Liver (tissue), 3 donors: ENCODE results near the gene QSOX1.

Source experiments
- ATF3 ChIP-seq: IDR thresholded peaks from 2 replicates; pipeline ENCODE4 v1.6.1; 2016; ENCODE audit warnings: antibody characterized with exemption
- CTCF ChIP-seq: fragments of 150-350 bp; IDR thresholded peaks from 2 replicates; pipeline ENCODE4 v1.5.1; 2017; ENCODE audit warnings: improper control_type of control experiment, low read depth, low read length; ENCODE audit not compliant: missing input control
- EGR1 ChIP-seq, 2 donors: IDR thresholded peaks; 2 replicates each; pipeline ENCODE4 v1.6.1; 2016 to 2018; ENCODE audit warnings: antibody characterized with exemption in 2 of 2, low read depth in 2 of 2
- FOXA1 ChIP-seq: IDR thresholded peaks from 2 replicates; pipeline ENCODE4 v1.6.1; 2016; ENCODE audit warnings: antibody characterized with exemption
- GABPA ChIP-seq, 2 donors: IDR thresholded peaks in 1 of 2; conservative IDR thresholded peaks in 1 of 2; 2 replicates each; pipeline ENCODE4 v1.6.1; 2016; ENCODE audit warnings: antibody characterized with exemption in 2 of 2, mild to moderate bottlenecking in 1 of 2, moderate library complexity in 1 of 2
- JUND ChIP-seq, 2 donors: IDR thresholded peaks; 2 replicates each; pipeline ENCODE4 v1.6.1; 2016; ENCODE audit warnings: antibody characterized with exemption in 2 of 2
- RAD21 ChIP-seq, 2 donors: IDR thresholded peaks; 2 replicates each; pipeline ENCODE4 v1.6.1; 2016; ENCODE audit warnings: antibody characterized with exemption in 2 of 2, mild to moderate bottlenecking in 2 of 2
- REST ChIP-seq: IDR thresholded peaks from 2 replicates; pipeline ENCODE4 v1.6.1; 2016; ENCODE audit warnings: antibody characterized with exemption, mild to moderate bottlenecking
- RXRA ChIP-seq, 2 donors: IDR thresholded peaks; 2 replicates each; pipeline ENCODE4 v1.6.1; 2017 to 2018; ENCODE audit warnings: antibody characterized with exemption in 2 of 2, mild to moderate bottlenecking in 1 of 2
- SP1 ChIP-seq: IDR thresholded peaks from 2 replicates; pipeline ENCODE4 v1.6.1; 2018; ENCODE audit warnings: antibody characterized with exemption, mild to moderate bottlenecking
- TAF1 ChIP-seq: conservative IDR thresholded peaks from 2 replicates; pipeline ENCODE4 v1.6.1; 2016; ENCODE audit warnings: antibody characterized with exemption, mild to moderate bottlenecking
- YY1 ChIP-seq: IDR thresholded peaks from 2 replicates; pipeline ENCODE4 v1.6.1; 2016; ENCODE audit warnings: antibody characterized with exemption, mild to moderate bottlenecking
- ZBTB33 ChIP-seq: IDR thresholded peaks from 2 replicates; pipeline ENCODE4 v1.6.1; 2016; ENCODE audit warnings: antibody characterized with exemption
- TF ChIP-seq, protein P1 (sequence below): IDR thresholded peaks from 2 replicates; pipeline ENCODE4 v1.6.1; 2016; ENCODE audit warnings: antibody characterized with exemption
- donor health status: healthy.
- donor health status: healthy.

GRCh38 chr1:180196436-180197003 is 41.9 kb downstream of the QSOX1 start:
- no peak for TF ChIP-seq CTCF
- TF ChIP-seq REST = no peak
- TF ChIP-seq RAD21 (IDR thresholded peaks at IDR 0.05) = no peak
- no peak for TF ChIP-seq FOXA1
- no peak for TF ChIP-seq TAF1
- no peak for TF ChIP-seq EGR1 (IDR thresholded peaks at IDR 0.05; ENCODE audit: low read depth in 2 of 2)
- TF ChIP-seq, protein P1, sequence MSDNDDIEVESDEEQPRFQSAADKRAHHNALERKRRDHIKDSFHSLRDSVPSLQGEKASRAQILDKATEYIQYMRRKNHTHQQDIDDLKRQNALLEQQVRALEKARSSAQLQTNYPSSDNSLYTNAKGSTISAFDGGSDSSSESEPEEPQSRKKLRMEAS = no peak
- TF ChIP-seq ATF3 = no peak
- no peak for TF ChIP-seq YY1
- no peak for TF ChIP-seq SP1
- no peak for TF ChIP-seq JUND (IDR thresholded peaks at IDR 0.05)
- TF ChIP-seq GABPA (IDR thresholded peaks at IDR 0.05 in 1 of 2, conservative IDR thresholded peaks at IDR 0.05 in 1 of 2) = no peak
- no peak for TF ChIP-seq RXRA (IDR thresholded peaks at IDR 0.05)
- TF ChIP-seq ZBTB33 = no peak
